Activated CD4-positive, alpha-beta T cell treated with anti-CD3 and anti-CD28 coated beads for 36 hours (primary cell): ENCODE data around the gene GNGT2. TPM values are rescaled to one million over a fixed set of nuclear protein-coding genes. Genes with fewer than 3 reads are reported as not detected.

ENCODE experiments used
- ATAC-seq: fragments of 200-7000 bp; cut with Tn5 transposase; one replicate; pipeline ENCODE4 v1.10.0; 2021; ENCODE audit warnings: mild to moderate bottlenecking, moderate library complexity
- CTCF ChIA-PET: fragments of 350-600 bp; sonication (Branson Sonifier 250); formaldehyde crosslinking; loops from one replicate; lab custom pipeline; 2021; ENCODE audit warnings: antibody characterized with exemption; lab: Charles Lee
- POLR2A ChIA-PET: fragments of 350-600 bp; sonication (Branson Sonifier 250); formaldehyde crosslinking; loops from one replicate; lab custom pipeline; 2021; ENCODE audit warnings: antibody characterized with exemption, inconsistent platforms; lab: Charles Lee
- DNase-seq: peaks from one replicate; pipeline ENCODE4 v3.0.0-alpha.2; 2020
- H3K27ac Mint-ChIP-seq: one replicate; pipeline ENCODE4 v1.8.0; 2021; ENCODE audit warnings: mixed read lengths
- H3K27me3 Mint-ChIP-seq: one replicate; pipeline ENCODE4 v1.8.0; 2021; ENCODE audit warnings: mixed read lengths
- H3K36me3 Mint-ChIP-seq: one replicate; pipeline ENCODE4 v1.8.0; 2021; ENCODE audit warnings: low read depth, mixed read lengths
- H3K4me1 Mint-ChIP-seq: one replicate; pipeline ENCODE4 v1.8.0; 2021; ENCODE audit warnings: mixed read lengths
- H3K4me3 Mint-ChIP-seq: one replicate; pipeline ENCODE4 v1.8.0; 2021; ENCODE audit warnings: mild to moderate bottlenecking, moderate library complexity, mixed read lengths
- H3K9me3 Mint-ChIP-seq: one replicate; pipeline ENCODE4 v1.8.0; 2021; ENCODE audit warnings: low read depth, mixed read lengths
- intact Hi-C, 2 experiments: fragments of 100-400 bp; cut with DNase I in 1 of 2; cut with micrococcal nuclease in 1 of 2; formaldehyde crosslinking; loops; one replicate each; pipeline versions ENCODE4 v1.14.2 to v1.15.1; 2022 to 2024; cut with DNase I, micrococcal nuclease
- total RNA-seq, 2 experiments: library from RNA; stranded (reverse); gene quantifications; one replicate each; pipeline ENCODE4 v1.2.3, GENCODE V29; 2021

Gene GNGT2
- total RNA-seq: 10 to 100 TPM; 27.3 to 27.7 TPM

DNA sequence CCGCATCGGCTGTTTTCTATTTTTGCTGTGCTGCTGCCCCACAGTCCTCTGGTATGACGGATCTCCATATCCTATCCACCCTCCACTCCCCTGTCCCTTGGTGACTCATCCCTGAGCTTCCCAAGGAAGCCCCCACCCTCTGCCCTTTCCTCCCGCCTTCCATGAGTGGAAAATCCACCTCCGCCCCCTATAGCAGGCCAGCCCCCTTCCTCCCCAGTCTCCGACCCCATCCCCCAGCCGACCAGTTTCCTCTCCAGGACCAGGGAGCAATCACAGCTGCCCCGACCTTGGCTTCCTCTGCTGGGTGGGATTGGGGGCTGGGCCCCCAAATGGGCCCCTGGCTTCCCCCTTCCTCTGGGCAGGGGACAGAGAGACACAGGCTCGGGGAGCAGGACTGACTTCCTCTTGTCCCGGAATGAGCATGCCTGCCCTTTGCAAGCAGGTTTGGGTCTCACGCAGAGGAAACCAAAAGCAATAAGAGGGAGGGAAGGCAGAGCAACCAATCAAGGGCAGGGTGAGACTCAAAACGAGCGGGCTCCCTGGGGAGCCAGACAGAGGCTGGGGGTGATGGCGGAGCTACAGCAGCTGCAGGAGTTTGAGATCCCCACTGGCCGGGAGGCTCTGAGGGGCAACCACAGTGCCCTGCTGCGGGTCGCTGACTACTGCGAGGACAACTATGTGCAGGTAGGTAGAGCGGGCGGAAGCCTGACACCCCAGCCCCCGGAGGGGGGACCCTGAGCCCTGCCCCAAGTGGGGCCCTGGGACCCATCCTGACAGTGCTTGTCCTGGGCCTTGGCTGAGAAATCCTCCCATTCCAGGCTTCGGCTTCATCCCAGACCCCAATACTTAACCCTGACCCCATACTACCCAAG, at the start of gene GNGT2, which contains the start of gene ABI3:
GNGT2 (minus strand) TSS at position 417 of the 872 bp plus-strand sequence. CDS start 3,152 bp downstream, outside the sequence.
ABI3 (plus strand) TSS at position 550 of the 872 bp plus-strand sequence; CDS start at position 568, 18 bp downstream.
- Mint-ChIP-seq H3K27me3 (no peaks in the 10 kb centered on the region), H3K36me3 (peaks cover 26% of the 10 kb centered on the region), H3K4me3 (peak within 1 kb of the TSS; percentile 86), H3K9me3 (no peaks in the 10 kb centered on the region), H3K27ac (peak within 1 kb of the TSS; percentile 97), H3K4me1 (peaks cover 62% of the 10 kb centered on the region)
- peak; percentile 84 for DNase-seq
- intact Hi-C loops: loop anchor here (1.0 to 2.0 kb wide), 4 partner anchors 8 to 20 kb away; partner anchors contain the start of gene PHOSPHO1 (in 1 of the 2)
- CTCF ChIA-PET: interaction anchor here (0.6 to 4.7 kb wide), 6 partner anchors 12 to 837 kb away, joined by 3 to 61 read pairs (median 5); no protein-coding TSS in a partner anchor
- POLR2A ChIA-PET: interaction anchor here (0.6 to 2.1 kb wide), 3 partner anchors 12 to 18 kb away, joined by 4 to 9 read pairs (median 4); no protein-coding TSS in a partner anchor
- ATAC-seq: peak; percentile 92

GRCh38 chr17:49259663-49260010, 49.3 kb upstream of the GNGT2 start:
- intact Hi-C loops: loop anchor here (2.0 kb wide), 2 partner anchors 29 to 67 kb away; partner anchors contain the start of gene PHOSPHO1 (in 1 of the 2)
- peak overlapping the region; percentile 81 for H3K27ac Mint-ChIP-seq
- no peaks in the 10 kb centered on the region for H3K9me3 Mint-ChIP-seq
- no peaks in the 10 kb centered on the region for H3K27me3 Mint-ChIP-seq
- no peak for ATAC-seq
- CTCF ChIA-PET: interaction anchor here (0.7 to 1.1 kb wide), 2 partner anchors 48 to 65 kb away, joined by 3 read pairs; no protein-coding TSS in a partner anchor
- peak overlapping the region; percentile 70 for H3K4me3 Mint-ChIP-seq
- no peak for DNase-seq
- H3K36me3 Mint-ChIP-seq: no peaks in the 10 kb centered on the region
- POLR2A ChIA-PET: interaction anchor here (1.5 kb wide), 1 partner anchor 68 kb away, joined by 4 read pairs; no protein-coding TSS in a partner anchor
- peaks cover 7% of the 10 kb centered on the region for H3K4me1 Mint-ChIP-seq

DNA sequence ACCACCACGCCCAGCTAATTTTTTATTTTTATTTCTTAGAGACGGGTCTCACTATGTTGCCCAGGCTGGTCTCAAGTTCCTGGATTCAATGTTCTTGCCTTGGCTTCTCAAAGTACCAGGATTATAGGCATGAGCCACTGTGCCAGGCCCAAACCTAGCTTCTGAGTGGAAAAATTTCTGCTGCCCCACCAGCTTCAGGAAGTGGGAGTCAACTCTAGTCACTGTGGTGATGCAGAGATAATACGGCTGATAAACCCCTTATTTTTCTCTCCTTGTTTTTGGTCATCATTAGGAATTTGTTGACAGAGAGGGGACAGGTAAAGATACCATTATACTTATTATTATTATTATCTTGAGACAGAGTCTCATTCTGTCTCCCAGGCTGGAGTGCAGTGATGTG, 48.0 kb upstream of the GNGT2 start:
- intact Hi-C loops: no loop called here
- Mint-ChIP-seq H3K4me1 (peaks cover 7% of the 10 kb centered on the region), H3K27me3 (no peaks in the 10 kb centered on the region), H3K36me3 (no peaks in the 10 kb centered on the region), H3K27ac (no peak overlapping the region), H3K9me3 (no peaks in the 10 kb centered on the region), H3K4me3 (no peak overlapping the region)
- ATAC-seq (no peak), DNase-seq (no peak)
- ChIA-PET POLR2A (no interaction called here), CTCF (interaction anchor here (0.6 kb wide), 1 partner anchor 393 kb away, joined by 3 read pairs; no protein-coding TSS in a partner anchor)

DNA sequence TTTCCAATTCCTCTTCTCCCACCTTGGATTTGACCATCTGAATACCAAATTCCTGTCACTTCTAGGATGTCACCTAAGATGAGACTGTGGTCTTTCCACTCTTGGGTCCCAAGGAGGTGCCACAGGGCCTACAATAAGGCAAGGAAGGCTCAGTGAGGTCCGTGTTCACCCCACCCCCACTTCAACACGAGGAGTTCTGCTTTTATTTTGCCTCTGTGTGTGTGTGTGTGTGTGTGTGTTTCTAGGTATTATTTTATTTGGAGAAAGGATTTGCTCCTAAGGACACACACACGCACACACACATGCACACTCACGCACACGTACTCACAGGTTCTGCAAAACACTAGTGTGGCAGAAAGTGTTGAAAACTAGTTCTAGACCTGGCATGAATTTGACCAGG, 44.8 kb upstream of the GNGT2 start:
- CTCF ChIA-PET: no interaction called here
- POLR2A ChIA-PET: no interaction called here
- no peaks in the 10 kb centered on the region for H3K4me1 Mint-ChIP-seq
- ATAC-seq (no peak), DNase-seq (no peak)
- intact Hi-C loops: no loop called here
- no peak overlapping the region for H3K27ac Mint-ChIP-seq
- no peak overlapping the region for H3K4me3 Mint-ChIP-seq
- no peaks in the 10 kb centered on the region for H3K27me3 Mint-ChIP-seq
- no peaks in the 10 kb centered on the region for H3K9me3 Mint-ChIP-seq
- no peaks in the 10 kb centered on the region for H3K36me3 Mint-ChIP-seq

- Mint-ChIP-seq H3K9me3 (no peaks in the 10 kb centered on the region), H3K27me3 (no peaks in the 10 kb centered on the region), H3K4me3 (no peak overlapping the region), H3K36me3 (no peaks in the 10 kb centered on the region), H3K27ac (no peak overlapping the region), H3K4me1 (no peaks in the 10 kb centered on the region)
- ChIA-PET POLR2A (interaction anchor here (0.6 kb wide), 1 partner anchor 324 kb away, joined by 4 read pairs; no protein-coding TSS in a partner anchor), CTCF (interaction anchor here (0.8 kb wide), 1 partner anchor 15 kb away, joined by 4 read pairs; no protein-coding TSS in a partner anchor)
- ATAC-seq (no peak), DNase-seq (no peak)
- intact Hi-C loops: no loop called here
Measured at GRCh38 chr17:49254066-49254465, 43.7 kb upstream of the GNGT2 start.

GRCh38 chr17:49252148-49252695, 41.8 kb upstream of the GNGT2 start:
- Mint-ChIP-seq H3K4me1 (no peaks in the 10 kb centered on the region), H3K27me3 (peaks cover 3% of the 10 kb centered on the region), H3K4me3 (no peak overlapping the region), H3K9me3 (no peaks in the 10 kb centered on the region), H3K36me3 (no peaks in the 10 kb centered on the region), H3K27ac (no peak overlapping the region)
- POLR2A ChIA-PET: no interaction called here
- intact Hi-C loops: no loop called here
- CTCF ChIA-PET: no interaction called here
- DNase-seq (no peak), ATAC-seq (no peak)

- H3K27ac Mint-ChIP-seq: no peak overlapping the region
- no peaks in the 10 kb centered on the region for H3K4me1 Mint-ChIP-seq
- ChIA-PET POLR2A (interaction anchor here (0.7 kb wide), 1 partner anchor 156 kb away, joined by 3 read pairs; no protein-coding TSS in a partner anchor), CTCF (interaction anchor here (1.0 to 1.6 kb wide), 2 partner anchors 22 to 52 kb away, joined by 3 read pairs; no protein-coding TSS in a partner anchor)
- DNase-seq (no peak), ATAC-seq (no peak)
- no peak overlapping the region for H3K4me3 Mint-ChIP-seq
- H3K9me3 Mint-ChIP-seq: no peaks in the 10 kb centered on the region
- H3K27me3 Mint-ChIP-seq: peaks cover 3% of the 10 kb centered on the region
- no peaks in the 10 kb centered on the region for H3K36me3 Mint-ChIP-seq
- intact Hi-C loops: no loop called here
Measured at GRCh38 chr17:49249890-49250522, 39.6 kb upstream of the GNGT2 start.

DNA sequence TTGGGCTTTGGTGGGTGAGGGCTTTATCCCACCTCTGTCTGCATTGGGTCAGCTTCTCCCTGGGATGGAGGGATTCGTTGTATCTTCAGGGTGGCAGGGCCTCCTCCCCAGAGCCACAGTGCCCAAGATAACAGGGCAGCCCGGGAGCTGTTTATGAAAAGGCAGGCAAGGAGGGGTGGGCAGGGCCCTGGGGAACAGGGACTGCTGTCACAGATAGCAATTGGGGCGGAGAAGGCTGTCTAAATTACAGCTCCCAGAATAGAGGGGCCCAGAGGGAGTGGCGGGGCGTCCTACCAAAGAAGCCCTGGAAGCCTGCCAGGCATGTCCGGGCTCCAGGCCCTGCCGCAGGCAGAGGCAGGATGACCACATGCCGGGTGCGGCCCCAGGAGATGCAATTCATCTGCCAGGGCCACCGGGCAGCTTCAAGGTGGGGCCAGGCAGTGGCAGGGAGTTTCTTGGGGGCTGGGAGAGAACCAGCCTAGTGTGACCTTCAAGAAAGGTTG, 39.0 kb upstream of the GNGT2 start:
- Mint-ChIP-seq H3K4me3 (no peak overlapping the region), H3K9me3 (no peaks in the 10 kb centered on the region), H3K36me3 (no peaks in the 10 kb centered on the region), H3K4me1 (no peaks in the 10 kb centered on the region), H3K27ac (no peak overlapping the region), H3K27me3 (peaks cover 3% of the 10 kb centered on the region)
- no peak for ATAC-seq
- intact Hi-C loops: no loop called here
- CTCF ChIA-PET: interaction anchor here (1.3 to 1.6 kb wide), 2 partner anchors 11 to 21 kb away, joined by 3 to 4 read pairs; no protein-coding TSS in a partner anchor
- no peak for DNase-seq
- POLR2A ChIA-PET: no interaction called here

DNA sequence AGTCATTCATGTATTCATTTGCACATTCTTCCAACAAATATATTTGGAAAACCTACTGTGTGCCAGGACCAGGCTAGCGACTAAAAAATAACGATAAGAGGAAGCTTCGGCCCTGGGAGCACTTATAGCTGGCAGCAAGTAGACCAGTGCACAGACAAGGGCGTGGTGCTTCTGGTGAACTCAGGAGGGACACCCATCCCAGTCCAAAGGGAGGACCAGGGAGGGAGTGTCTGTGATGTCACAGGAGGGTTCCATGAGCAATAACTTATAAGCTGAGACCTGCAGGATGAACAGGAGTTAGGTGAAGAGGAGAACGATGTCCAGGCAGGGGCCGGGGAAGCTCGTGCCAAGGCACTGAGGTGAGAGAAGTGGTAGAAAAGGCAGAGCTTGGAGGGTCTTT, 37.6 kb upstream of the GNGT2 start:
- POLR2A ChIA-PET: interaction anchor here (0.6 kb wide), 1 partner anchor 57 kb away, joined by 4 read pairs; no protein-coding TSS in a partner anchor
- intact Hi-C loops: no loop called here
- CTCF ChIA-PET: interaction anchor here (0.5 to 1.3 kb wide), 4 partner anchors 13 to 62 kb away, joined by 3 to 4 read pairs (median 4); no protein-coding TSS in a partner anchor
- H3K27ac Mint-ChIP-seq: no peak overlapping the region
- H3K27me3 Mint-ChIP-seq: peaks cover 3% of the 10 kb centered on the region
- DNase-seq: no peak
- no peak for ATAC-seq
- no peaks in the 10 kb centered on the region for H3K36me3 Mint-ChIP-seq
- no peak overlapping the region for H3K4me3 Mint-ChIP-seq
- H3K9me3 Mint-ChIP-seq: no peaks in the 10 kb centered on the region
- H3K4me1 Mint-ChIP-seq: no peaks in the 10 kb centered on the region

DNA sequence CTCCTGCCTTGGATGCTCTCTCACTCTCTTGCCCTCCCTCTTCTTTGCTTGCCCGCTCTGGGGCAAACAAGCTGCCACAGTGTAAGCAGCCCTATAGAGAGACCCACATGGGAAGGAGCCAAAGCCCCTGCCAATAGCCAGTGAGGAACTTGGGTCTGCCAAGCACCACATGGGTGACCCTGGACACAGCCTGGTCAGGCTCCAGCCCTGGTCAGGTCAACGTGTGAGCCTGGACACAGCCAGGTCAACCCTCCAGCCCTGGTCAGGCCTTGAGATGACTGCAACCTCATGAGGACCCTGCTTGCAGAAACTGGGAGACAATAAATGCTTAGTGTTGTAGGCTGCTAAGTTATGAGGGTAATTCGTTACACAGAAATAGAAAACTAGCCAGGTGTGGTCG, 34.5 kb upstream of the GNGT2 start:
- CTCF ChIA-PET: interaction anchor here (0.8 kb wide), 1 partner anchor 16 kb away, joined by 4 read pairs; no protein-coding TSS in a partner anchor
- ATAC-seq: no peak
- Mint-ChIP-seq H3K27ac (no peak overlapping the region), H3K4me1 (no peaks in the 10 kb centered on the region), H3K36me3 (no peaks in the 10 kb centered on the region), H3K27me3 (peaks cover 3% of the 10 kb centered on the region), H3K9me3 (no peaks in the 10 kb centered on the region), H3K4me3 (no peak overlapping the region)
- POLR2A ChIA-PET: no interaction called here
- intact Hi-C loops: no loop called here
- no peak for DNase-seq
